GM21825 (cell line): Measurements from ENCODE around the gene NCKAP5.
"Not testable (repeated sequence)": the region's sequence is repeated elsewhere in the genome, so short reads cannot be mapped to it uniquely, and the experiment has no call there.

Source experiments
- ATAC-seq: cut with Tn5 transposase; IDR thresholded peaks from one replicate; pipeline ENCODE4 v1.9.1; 2021; ENCODE audit warnings: mild to moderate bottlenecking, moderate library complexity; ENCODE audit not compliant: unreplicated experiment

NCKAP5 gene

GRCh38 chr2:133235968-133236367 is 332.3 kb downstream of the NCKAP5 start:
- no peak for ATAC-seq

- ATAC-seq = no peak
Observed at GRCh38 chr2:133232556-133232955, 335.7 kb downstream of the NCKAP5 start.

GRCh38 chr2:133231264-133231663 is 337.0 kb downstream of the NCKAP5 start:
- ATAC-seq = no peak

- no peak for ATAC-seq
Observed at GRCh38 chr2:133229974-133230373, 338.3 kb downstream of the NCKAP5 start.

GRCh38 chr2:133223226-133223625 is 345.0 kb downstream of the NCKAP5 start:
- ATAC-seq = no peak

GRCh38 chr2:133221398-133221797 is 346.9 kb downstream of the NCKAP5 start:
- ATAC-seq = no peak

GRCh38 chr2:133218204-133218603 is 350.1 kb downstream of the NCKAP5 start:
- ATAC-seq = no peak

- ATAC-seq = no peak
Observed at GRCh38 chr2:133215477-133215876, 352.8 kb downstream of the NCKAP5 start.

GRCh38 chr2:133213651-133214050 is 354.6 kb downstream of the NCKAP5 start:
- no peak for ATAC-seq

GRCh38 chr2:133209325-133209724 is 358.9 kb downstream of the NCKAP5 start:
- no peak for ATAC-seq

GRCh38 chr2:133206666-133207065 is 361.6 kb downstream of the NCKAP5 start:
- ATAC-seq = not testable (repeated sequence)

- ATAC-seq = no peak
Observed at GRCh38 chr2:133204421-133204820, 363.8 kb downstream of the NCKAP5 start.

- ATAC-seq = no peak
Observed at GRCh38 chr2:133200684-133201421, 367.4 kb downstream of the NCKAP5 start.

GRCh38 chr2:133198678-133199077 is 369.6 kb downstream of the NCKAP5 start:
- no peak for ATAC-seq

GRCh38 chr2:133197156-133197555 is 371.1 kb downstream of the NCKAP5 start:
- no peak for ATAC-seq

- ATAC-seq = no peak
Observed at GRCh38 chr2:133194777-133195335, 373.4 kb downstream of the NCKAP5 start.

GRCh38 chr2:133194362-133194655 is 374.0 kb downstream of the NCKAP5 start:
- no peak for ATAC-seq

GRCh38 chr2:133193544-133194361 is 374.5 kb downstream of the NCKAP5 start:
- ATAC-seq = no peak

GRCh38 chr2:133192028-133192427 is 376.2 kb downstream of the NCKAP5 start:
- ATAC-seq = no peak

- no peak for ATAC-seq
Observed at GRCh38 chr2:133177196-133177595, 391.1 kb downstream of the NCKAP5 start.

GRCh38 chr2:133175926-133176325 is 392.3 kb downstream of the NCKAP5 start:
- ATAC-seq = no peak

GRCh38 chr2:133173224-133173623 is 395.0 kb downstream of the NCKAP5 start:
- no peak for ATAC-seq
